GM12892 (cell line): ENCODE data around the gene RPL18A.

Source experiments
- POLR2A ChIP-seq: IDR thresholded peaks from 2 replicates; pipeline ENCODE4 v1.6.1; 2011; ENCODE audit warnings: low read depth, low read length, control low read depth
- TAF1 ChIP-seq: IDR thresholded peaks from 2 replicates; pipeline ENCODE4 v1.6.1; 2011; ENCODE audit warnings: low read depth, mild to moderate bottlenecking, control low read depth, low read length, borderline replicate concordance

GRCh38 chr19:17832443-17833208 lies 27.1 kb upstream of the RPL18A start:
- TF ChIP-seq POLR2A = no peak
- TF ChIP-seq TAF1 = no peak
